Right cardiac atrium (tissue), 5 donors: ENCODE results near the gene GOLGA8A. TPM values are rescaled to one million over a fixed set of nuclear protein-coding genes. Genes with fewer than 3 reads are reported as not detected.
A peak's percentile ranks its signal among the peaks of the same experiment; 100 is the strongest.
"Not testable (repeated sequence)": the region's sequence is repeated elsewhere in the genome, so short reads cannot be mapped to it uniquely, and the experiment has no call there.

ENCODE experiments used
- ATAC-seq, 2 donors: fragments of 200-7000 bp; cut with Tn5 transposase; one replicate each; pipeline versions ENCODE4 v1.8.0 to v1.9.1; 2020; ENCODE audit warnings: moderate library complexity in 2 of 2, mild to moderate bottlenecking in 1 of 2
- DNase-seq, 3 donors: peaks; one replicate each; pipeline ENCODE4 v3.0.0-alpha.2; 2020
- H3K27ac ChIP-seq: one replicate; pipeline ENCODE4 v1.5.1; 2013; ENCODE audit warnings: mild to moderate bottlenecking, low read length, control low read depth, moderate library complexity
- H3K27me3 ChIP-seq: one replicate; pipeline ENCODE4 v1.6.1; 2013; ENCODE audit not compliant: control insufficient read depth, insufficient read depth
- H3K4me1 ChIP-seq: one replicate; pipeline ENCODE4 v1.6.1; 2013; ENCODE audit warnings: low read length; ENCODE audit not compliant: control insufficient read depth, insufficient read depth
- H3K4me3 ChIP-seq: one replicate; pipeline ENCODE4 v1.5.1; 2013; ENCODE audit warnings: low read length, control low read depth
- H3K9me3 ChIP-seq: one replicate; pipeline ENCODE4 v1.6.1; 2013; ENCODE audit warnings: low read length; ENCODE audit not compliant: control insufficient read depth
- WGBS: extraction: QIAGEN DNeasy Blood & Tissue Kit; methylation state at CpG from one replicate; pipeline ENCODE4 v1.1.7; 2013; 5-methylcytosine and 5-hydroxymethylcytosine counted together
- intact Hi-C, 4 donors: fragments of 100-400 bp; cut with DNase I; formaldehyde crosslinking; loops; one replicate each; pipeline versions ENCODE4 v1.11.0 to v1.14.0; 2022 to 2023
- polyA plus RNA-seq: library from polyadenylated mRNA; stranded (reverse); fragments of 200-250 nt; gene quantifications from one replicate; pipeline ENCODE4 v1.2.3, GENCODE V29; 2013
- total RNA-seq, 4 donors: library from RNA; stranded (reverse); fragmentation: NEBNext Ultra II Directional; extraction: Animal tissue kit (Norgen Biotek cat#: 25700); gene quantifications; one replicate each; pipeline ENCODE4 v1.2.1, GENCODE V29; 2021
- donor health status: healthy with polysubstance abuse.
- donor health status: DM: no; HTN: yes; CAD: no.
- donor health status: DM: no; HTN: no; CAD: no.
- donor health status: DM: no; HTN: yes; CAD: no; lungs with severe emphysema.
- donor health status: DM: yes; HTN: yes; CAD: no.

Gene GOLGA8A
- total and polyA plus RNA-seq, 5 donors, result 18.3 to 26.3 (median 23.3) TPM

DNA sequence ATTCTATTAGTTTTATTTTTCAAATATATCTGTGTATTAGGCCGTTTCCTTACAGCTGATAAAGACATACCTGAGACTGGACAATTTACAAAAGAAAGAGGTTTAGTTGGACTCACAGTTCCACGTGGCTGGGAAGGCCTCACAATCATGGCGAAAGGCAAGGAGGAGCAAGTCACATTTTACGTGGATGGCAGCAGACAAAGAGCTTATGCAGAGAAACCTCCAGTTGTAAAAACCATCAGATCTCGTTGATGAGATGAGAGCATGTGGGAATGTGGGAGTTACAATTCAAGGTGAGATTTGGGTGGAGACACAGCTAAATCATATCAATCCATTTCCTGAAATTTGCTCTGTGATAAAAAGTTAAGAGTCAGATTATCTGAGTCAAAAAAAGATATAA is 2.3 kb upstream of the GOLGA8A start:
- intact Hi-C loops, result no loop called here
- H3K27ac ChIP-seq, result no peak overlapping the region
- H3K9me3 ChIP-seq, result no peaks in the 10 kb centered on the region
- H3K4me1 ChIP-seq, result no peaks in the 10 kb centered on the region
- H3K4me3 ChIP-seq, result no peak overlapping the region
- WGBS, result 77% methylated on average over 5 of the region's 5 CpGs
- DNase-seq (no peak), ATAC-seq (no peak)
- H3K27me3 ChIP-seq, result no peaks in the 10 kb centered on the region

DNA sequence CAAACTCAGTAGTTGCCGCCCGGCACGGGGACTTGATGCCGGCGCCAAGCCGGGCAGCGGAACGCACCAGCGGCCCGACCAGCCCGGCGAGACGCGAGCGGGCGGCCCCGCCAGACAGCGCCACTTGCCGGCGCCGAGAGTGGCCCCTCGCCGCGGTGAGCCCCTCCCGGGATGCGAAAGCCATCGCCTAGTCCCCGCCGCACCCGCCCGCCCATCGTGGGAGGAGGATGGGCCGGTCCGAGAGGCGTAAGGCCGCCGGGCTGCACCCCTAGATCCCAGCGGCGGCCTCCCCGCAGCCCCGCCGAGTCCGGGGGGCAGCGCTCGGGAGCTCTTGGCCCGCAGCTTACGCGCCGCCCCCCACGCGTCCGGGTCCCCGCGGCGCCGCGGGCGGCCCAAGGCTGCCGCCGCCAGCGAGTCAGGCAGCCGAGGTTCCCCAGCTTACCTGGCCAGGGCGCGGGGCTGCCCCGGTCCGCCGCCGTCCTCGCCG is 609 bp downstream of the GOLGA8A start:
- Histone ChIP-seq H3K4me3 (peak overlapping the region; percentile 62), H3K9me3 (no peaks in the 10 kb centered on the region), H3K4me1 (no peaks in the 10 kb centered on the region), H3K27ac (peak overlapping the region; percentile 0), H3K27me3 (no peaks in the 10 kb centered on the region)
- ATAC-seq, result peak; percentile 68 to 69
- 1% methylated on average over 70 of the region's 70 CpGs for WGBS
- intact Hi-C loops, result no loop called here
- peak; percentile 27 to 83 (median 80) for DNase-seq

DNA sequence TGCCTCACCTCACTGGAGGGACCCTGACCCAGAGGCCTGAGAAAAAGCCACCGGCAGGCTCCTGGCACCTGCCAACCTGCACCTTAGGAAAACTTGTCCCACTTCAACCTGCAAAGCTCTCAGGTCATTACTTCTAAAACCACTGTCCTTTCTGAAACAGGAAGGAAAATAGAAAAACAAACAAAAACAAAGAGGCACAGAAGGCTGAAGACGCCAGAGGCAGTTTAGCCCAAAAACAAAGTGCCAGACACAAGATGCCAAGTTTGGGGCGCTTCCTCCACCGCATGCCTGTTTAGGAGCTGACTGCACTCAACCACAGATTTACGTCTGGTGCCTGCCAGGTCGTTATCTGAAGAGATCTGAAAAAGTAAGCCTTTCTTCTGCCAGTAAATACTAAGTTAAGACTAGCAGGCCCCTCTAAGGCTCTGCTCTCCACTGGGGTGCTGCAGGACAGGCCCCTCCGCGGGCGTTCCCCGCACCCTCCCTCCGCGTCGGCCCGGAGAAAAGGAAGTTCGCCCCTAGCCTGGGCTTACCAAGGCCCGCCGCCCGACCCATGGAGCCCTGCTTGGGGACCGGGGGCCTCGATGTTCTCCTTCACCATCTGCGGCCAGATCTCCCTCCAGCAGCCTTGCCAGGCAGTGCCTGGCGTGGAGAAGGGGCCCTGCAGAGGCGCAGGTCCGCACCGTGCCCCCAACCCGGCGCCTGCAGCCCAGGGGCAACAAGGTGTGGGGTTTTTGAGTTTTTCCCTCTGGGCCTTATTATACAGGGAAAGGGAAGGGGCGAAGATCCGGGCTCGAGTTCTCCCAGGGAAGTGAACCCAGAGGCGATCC is 1.3 kb downstream of the GOLGA8A start:
- peak; percentile 17 to 42 for ATAC-seq

DNA sequence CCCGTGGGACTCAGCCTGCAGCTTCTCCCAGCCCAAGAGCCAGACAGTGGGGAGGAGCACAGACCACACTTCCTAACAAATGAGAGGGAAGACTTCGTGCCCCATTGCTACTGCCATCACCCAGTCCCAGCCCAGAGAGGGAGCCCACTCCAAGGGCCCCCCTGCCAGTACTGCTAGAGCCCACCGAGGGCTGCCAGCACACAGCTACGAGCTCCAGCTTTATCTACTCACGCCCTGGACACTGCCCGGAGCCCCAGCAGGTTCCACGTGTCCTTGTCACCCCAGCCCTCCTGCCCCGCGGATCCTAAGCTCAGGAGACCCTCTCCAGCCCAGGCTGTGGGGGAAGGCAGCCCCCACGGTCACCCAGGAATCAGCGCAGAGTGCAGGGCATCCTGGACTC is 1.9 kb downstream of the GOLGA8A start:
- DNase-seq, result peak in 1 of 3 donors; percentile 36

More for the DNA sequence above, 1.3 kb downstream of the GOLGA8A start:
- H3K4me1 ChIP-seq, result no peaks in the 10 kb centered on the region
- H3K4me3 ChIP-seq, result peak overlapping the region; percentile 62
- DNase-seq, result peak in 2 of 3 donors; percentile 38 to 65
- no peak overlapping the region for H3K27ac ChIP-seq
- intact Hi-C loops, result no loop called here
- no peaks in the 10 kb centered on the region for H3K9me3 ChIP-seq
- no peaks in the 10 kb centered on the region for H3K27me3 ChIP-seq
- 8% methylated on average over 31 of the region's 31 CpGs for WGBS

DNA sequence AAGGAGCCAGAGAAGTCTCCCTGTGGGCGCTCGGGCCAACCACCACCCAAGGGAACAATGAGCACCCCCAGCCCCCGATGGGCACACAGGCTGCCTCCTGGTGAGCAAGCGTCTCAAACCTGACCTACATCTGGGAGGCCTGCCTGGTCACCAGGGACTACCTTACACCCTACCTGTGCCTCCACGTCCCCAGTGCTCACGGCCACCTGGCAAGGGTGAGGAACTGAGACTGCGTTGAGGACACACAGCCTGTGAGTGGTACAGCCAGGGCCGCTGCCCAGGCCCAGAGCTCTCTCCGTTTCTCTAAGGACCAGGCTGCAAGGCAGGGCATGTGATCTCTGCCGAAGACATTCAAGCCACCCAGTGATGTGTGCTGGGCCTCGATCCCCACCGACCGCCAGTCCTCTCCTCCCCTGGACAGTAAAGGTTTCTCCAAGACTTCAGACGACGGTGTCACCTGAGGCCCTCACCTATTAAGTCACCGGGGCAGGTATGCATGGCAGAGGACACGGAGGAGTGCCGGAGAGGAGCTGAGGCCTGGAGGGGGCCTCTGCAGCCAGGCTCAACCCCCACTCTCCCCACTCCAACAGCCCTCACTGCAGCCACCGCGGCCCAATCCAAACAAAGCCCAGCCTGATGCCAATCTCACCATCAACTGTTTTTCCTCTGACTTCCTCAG is 2.8 kb downstream of the GOLGA8A start:
- H3K27me3 ChIP-seq, result no peaks in the 10 kb centered on the region
- 83% methylated on average over 20 of the region's 20 CpGs for WGBS
- no peak overlapping the region for H3K4me3 ChIP-seq
- intact Hi-C loops, result no loop called here
- no peak overlapping the region for H3K27ac ChIP-seq
- no peaks in the 10 kb centered on the region for H3K4me1 ChIP-seq
- no peak for DNase-seq
- peak in 1 of 2 donors; percentile 9 for ATAC-seq
- no peaks in the 10 kb centered on the region for H3K9me3 ChIP-seq

More for the DNA sequence above, 1.9 kb downstream of the GOLGA8A start:
- Histone ChIP-seq H3K4me3 (no peak overlapping the region), H3K4me1 (no peaks in the 10 kb centered on the region), H3K9me3 (no peaks in the 10 kb centered on the region), H3K27ac (no peak overlapping the region), H3K27me3 (no peaks in the 10 kb centered on the region)
- intact Hi-C loops, result no loop called here
- ATAC-seq, result no peak
- 69% methylated on average over 11 of the region's 11 CpGs for WGBS

DNA sequence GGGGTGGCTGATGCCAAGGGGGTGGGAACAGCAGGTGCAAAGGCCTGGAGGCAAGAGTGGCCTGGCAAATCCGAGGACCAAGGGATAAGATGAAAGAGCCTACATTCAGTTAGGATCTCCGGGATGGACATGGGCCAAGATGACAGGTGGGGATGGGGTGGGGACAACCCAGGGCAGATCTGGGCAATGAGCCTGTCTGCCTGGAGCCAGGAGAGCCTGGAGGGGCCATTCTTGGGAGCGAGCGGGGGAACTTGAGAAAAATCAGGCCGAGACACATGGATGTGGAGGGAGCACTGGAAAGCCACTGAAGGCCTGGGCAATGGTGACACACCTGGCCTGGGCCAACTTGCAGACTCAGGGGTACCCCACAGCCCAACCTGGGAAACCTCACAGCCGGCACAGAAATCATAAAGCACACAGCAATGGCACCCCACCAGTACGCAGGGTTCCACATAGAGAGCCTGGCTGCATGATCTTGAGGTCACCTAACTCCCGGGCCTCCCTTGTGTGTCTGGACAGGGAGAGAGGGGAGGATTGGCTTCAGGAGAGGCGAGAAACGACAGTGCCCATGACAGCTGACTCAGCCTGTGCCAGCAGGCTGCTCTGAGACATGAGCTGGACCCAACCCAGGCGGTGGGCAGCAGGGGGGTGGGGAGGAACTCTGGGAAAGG is 3.5 kb downstream of the GOLGA8A start:
- 71% methylated on average over 11 of the region's 11 CpGs for WGBS
- intact Hi-C loops, H3K9me3 ChIP-seq, H3K27me3 ChIP-seq, H3K27ac ChIP-seq, H3K4me3 ChIP-seq, H3K4me1 ChIP-seq: not testable (repeated sequence)
- peak; percentile 73 to 75 for ATAC-seq
- peak in 2 of 3 donors; percentile 65 to 66 for DNase-seq

DNA sequence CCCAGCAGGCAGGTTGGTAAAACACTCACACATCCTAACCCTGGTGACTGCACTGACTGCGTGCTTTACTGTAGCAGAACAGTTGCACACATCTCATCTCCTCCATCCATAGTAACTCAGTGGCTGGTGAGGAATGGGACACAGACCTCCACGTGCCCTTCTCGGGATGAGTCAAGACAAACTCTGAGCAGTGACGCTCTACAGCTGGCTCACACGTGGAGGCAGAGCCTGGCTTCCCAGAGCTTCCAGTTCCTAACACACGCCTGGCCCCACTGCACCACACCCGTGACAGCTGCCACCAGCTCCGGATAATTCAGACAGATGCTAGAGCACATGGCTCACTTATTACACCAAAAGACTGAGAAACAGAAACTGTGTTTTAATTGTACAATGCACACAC is 7.0 kb downstream of the GOLGA8A start:
- intact Hi-C loops, H3K27me3 ChIP-seq, H3K4me3 ChIP-seq, DNase-seq, ATAC-seq, H3K9me3 ChIP-seq, H3K4me1 ChIP-seq, H3K27ac ChIP-seq: not testable (repeated sequence)
- 80% methylated on average over 8 of the region's 8 CpGs for WGBS

DNA sequence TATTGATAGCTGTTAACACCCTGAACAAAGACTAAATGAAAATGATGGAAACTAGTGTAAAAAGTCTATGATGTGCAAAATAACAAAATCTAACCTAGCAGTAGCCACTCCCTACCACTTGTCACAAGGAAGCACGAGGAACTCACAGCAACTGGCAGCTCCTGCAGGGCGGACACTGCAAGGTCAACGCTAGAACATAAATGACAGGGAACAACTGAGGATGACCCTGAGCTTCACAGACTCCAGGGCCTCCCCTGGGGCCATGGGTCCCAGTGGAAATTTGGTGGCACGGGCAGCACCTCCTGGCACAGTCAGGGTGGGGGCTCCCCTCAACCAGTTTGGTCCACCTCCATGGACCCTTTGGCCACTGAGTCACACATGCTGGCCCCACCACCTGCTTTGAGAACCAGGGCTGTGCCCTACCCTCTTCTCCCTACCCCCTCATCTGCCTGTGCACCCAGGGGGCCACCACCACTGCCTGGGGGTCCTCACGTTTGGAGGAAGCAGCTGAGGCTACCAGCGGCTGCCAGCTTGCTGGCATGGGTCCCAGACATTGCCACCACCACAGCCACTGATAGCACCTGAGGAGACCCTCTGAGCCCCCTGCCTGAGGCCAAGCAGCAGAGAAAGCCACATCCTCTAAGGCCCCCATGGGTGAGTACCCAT is 14.1 kb downstream of the GOLGA8A start:
- H3K27me3 ChIP-seq, H3K4me1 ChIP-seq, DNase-seq, H3K27ac ChIP-seq, H3K4me3 ChIP-seq, intact Hi-C loops, H3K9me3 ChIP-seq: not testable (repeated sequence)
- 82% methylated on average over 6 of the region's 6 CpGs for WGBS
- ATAC-seq, result peak in 1 of 2 donors; percentile 36

DNA sequence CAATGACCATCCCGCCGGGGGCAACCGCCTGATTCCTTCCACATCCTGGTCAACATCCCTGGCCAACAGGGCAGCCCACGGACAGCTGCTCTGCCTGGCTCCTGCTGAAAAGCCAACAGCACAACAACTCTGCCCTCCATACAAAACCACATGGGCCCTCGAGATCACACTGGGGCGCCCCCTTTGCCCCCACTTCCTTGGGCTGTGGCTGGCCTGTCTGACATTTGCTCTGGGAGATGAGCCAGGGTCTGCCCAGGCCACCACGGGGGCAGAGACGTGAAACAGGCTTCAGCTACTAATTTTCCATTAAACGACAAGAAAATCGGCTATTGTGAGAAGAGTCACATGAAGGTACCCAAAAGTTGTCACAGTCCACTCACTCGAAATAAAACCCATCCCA is 16.7 kb downstream of the GOLGA8A start:
- H3K4me1 ChIP-seq, DNase-seq, H3K27ac ChIP-seq, H3K9me3 ChIP-seq, intact Hi-C loops, H3K4me3 ChIP-seq, ATAC-seq, H3K27me3 ChIP-seq: not testable (repeated sequence)
- 87% methylated on average over 6 of the region's 11 CpGs for WGBS

DNA sequence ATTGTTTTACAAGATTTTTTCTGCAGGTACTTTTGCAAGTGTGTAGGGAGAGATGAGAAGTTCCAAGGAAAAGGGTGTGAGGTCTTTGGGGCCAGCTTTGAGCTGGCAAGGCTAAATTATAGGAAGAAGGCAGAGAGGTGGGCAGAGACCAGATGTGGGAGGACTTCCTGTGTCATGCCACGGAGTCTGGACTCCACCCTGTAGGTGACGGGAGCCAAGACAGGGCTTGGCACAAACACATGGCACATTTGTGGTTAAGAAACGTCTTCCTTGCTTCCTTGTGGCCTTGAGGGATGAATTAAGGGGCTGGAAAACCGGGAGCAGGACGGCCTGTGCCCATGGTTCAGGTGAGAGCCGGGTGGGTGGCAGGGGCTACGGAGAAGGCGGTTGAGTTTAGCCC is 19.2 kb downstream of the GOLGA8A start:
- WGBS, result 81% methylated on average over 8 of the region's 8 CpGs
- ATAC-seq, result not testable (repeated sequence)

More for the DNA sequence above, 19.2 kb downstream of the GOLGA8A start:
- H3K4me1 ChIP-seq, H3K4me3 ChIP-seq, H3K27ac ChIP-seq, H3K27me3 ChIP-seq, intact Hi-C loops, H3K9me3 ChIP-seq, DNase-seq: not testable (repeated sequence)
